K562 (cell line): ENCODE data around the gene GLP1R.

Experiments used
- ARNT ChIP-seq, 2 experiments: fragments of 450-650 bp; IDR thresholded peaks; 2 replicates each; pipeline ENCODE4 v1.6.1; 2016; ENCODE audit warnings: mild to moderate bottlenecking in 1 of 2
- ATF3 ChIP-seq, 2 experiments: fragments of 450-650 bp in 1 of 2; sonication (generic) in 1 of 2; formaldehyde crosslinking in 1 of 2; IDR thresholded peaks in 1 of 2; conservative IDR thresholded peaks in 1 of 2; 2 replicates each; pipeline versions ENCODE4 v1.6.1 to v1.8.1; 2016 to 2023; ENCODE audit warnings: mild to moderate bottlenecking in 2 of 2, moderate library complexity in 2 of 2, inconsistent platforms in 1 of 2, missing genetic modification reagents in 1 of 2
- BHLHE40 ChIP-seq: IDR thresholded peaks from 2 replicates; pipeline ENCODE4 v1.6.1; 2011; ENCODE audit warnings: low read length, improper control_type of control experiment
- ELK1 ChIP-seq: sonication (generic); formaldehyde crosslinking; IDR thresholded peaks from 2 replicates; pipeline ENCODE4 v1.8.1; 2022; ENCODE audit warnings: missing genetic modification reagents
- HDAC2 ChIP-seq: fragments of 450-650 bp; IDR thresholded peaks from 2 replicates; pipeline ENCODE4 v1.6.1; 2016; ENCODE audit warnings: mild to moderate bottlenecking
- NR4A1 ChIP-seq, 2 experiments: fragments of 250-450 bp in 1 of 2; fragments of 450-650 bp in 1 of 2; sonication (Bioruptor Pico) in 1 of 2; IDR thresholded peaks; 2 replicates each; pipeline versions ENCODE4 v1.4.0 to v1.6.1; 2016 to 2020; ENCODE audit warnings: mild to moderate bottlenecking in 2 of 2, missing compliant biosample characterization in 1 of 2, missing genetic modification characterization in 1 of 2, moderate library complexity in 1 of 2
- POLR2AphosphoS5 ChIP-seq: IDR thresholded peaks from 2 replicates; pipeline ENCODE4 v1.6.1; 2011; ENCODE audit warnings: mild to moderate bottlenecking, low read depth, low read length, moderate library complexity; ENCODE audit not compliant: control insufficient read depth, insufficient read depth
- PREB ChIP-seq: sonication (generic); formaldehyde crosslinking; IDR thresholded peaks from 2 replicates; pipeline ENCODE4 v1.8.1; 2023; ENCODE audit warnings: mild to moderate bottlenecking, missing genetic modification reagents
- SP1 ChIP-seq: sonication (generic); formaldehyde crosslinking; IDR thresholded peaks from 2 replicates; pipeline ENCODE4 v1.8.1; 2022; ENCODE audit warnings: mild to moderate bottlenecking, missing genetic modification reagents
- XRCC5 ChIP-seq: fragments of 200-400 bp; formaldehyde crosslinking; IDR thresholded peaks from 2 replicates; pipeline ENCODE4 v1.6.1; 2017; ENCODE audit warnings: low read depth, mild to moderate bottlenecking, low read length
- ZNF24 ChIP-seq: fragments of 450-650 bp; IDR thresholded peaks from 2 replicates; pipeline ENCODE4 v1.6.1; 2016
- TF ChIP-seq, protein P1 (sequence below), 3 experiments: IDR thresholded peaks in 2 of 3; conservative IDR thresholded peaks in 1 of 3; 2 replicates each; pipeline ENCODE4 v1.5.1; 2011 to 2012; ENCODE audit warnings: low read length in 3 of 3, mild to moderate bottlenecking in 3 of 3, control low read depth in 2 of 3, improper control_type of control experiment in 1 of 3, inconsistent platforms in 1 of 3, low read depth in 1 of 3, mixed read lengths in 1 of 3, moderate library complexity in 1 of 3; ENCODE audit not compliant: insufficient read depth in 2 of 3
- TF ChIP-seq, protein P2 (sequence below), 2 experiments: fragments of 450-650 bp in 1 of 2; IDR thresholded peaks; 2 replicates each; pipeline ENCODE4 v1.6.1; 2011 to 2017; ENCODE audit warnings: low read depth in 2 of 2, antibody characterized with exemption in 1 of 2, borderline replicate concordance in 1 of 2, low read length in 1 of 2, mild to moderate bottlenecking in 1 of 2, mixed read lengths in 1 of 2; ENCODE audit not compliant: control insufficient read depth in 1 of 2
- TF ChIP-seq, protein P3 (sequence below): IDR thresholded peaks from 2 replicates; pipeline ENCODE4 v1.6.1; 2011; ENCODE audit warnings: borderline replicate concordance, low read depth, mild to moderate bottlenecking, moderate library complexity, low read length; ENCODE audit not compliant: insufficient read depth, poor library complexity, severe bottlenecking

GRCh38 chr6:39061588-39061987 is 13.0 kb downstream of the GLP1R start:
- TF ChIP-seq PREB (no peak), XRCC5 (no peak), ARNT (IDR thresholded peaks at IDR 0.05) (no peak), ELK1 (CRISPR knock-in tag) (no peak), ZNF24 (no peak), POLR2AphosphoS5 (no peak), SP1 (CRISPR knock-in tag) (no peak), ATF3 (IDR thresholded peaks at IDR 0.05) (no peak), ATF3 (CRISPR knock-in tag; conservative IDR thresholded peaks at IDR 0.05) (no peak), HDAC2 (no peak), BHLHE40 (no peak), NR4A1 (CRISPR knock-in tag; IDR thresholded peaks at IDR 0.05) (no peak), NR4A1 (tag; IDR thresholded peaks at IDR 0.05) (no peak)
- TF ChIP-seq, protein P1, sequence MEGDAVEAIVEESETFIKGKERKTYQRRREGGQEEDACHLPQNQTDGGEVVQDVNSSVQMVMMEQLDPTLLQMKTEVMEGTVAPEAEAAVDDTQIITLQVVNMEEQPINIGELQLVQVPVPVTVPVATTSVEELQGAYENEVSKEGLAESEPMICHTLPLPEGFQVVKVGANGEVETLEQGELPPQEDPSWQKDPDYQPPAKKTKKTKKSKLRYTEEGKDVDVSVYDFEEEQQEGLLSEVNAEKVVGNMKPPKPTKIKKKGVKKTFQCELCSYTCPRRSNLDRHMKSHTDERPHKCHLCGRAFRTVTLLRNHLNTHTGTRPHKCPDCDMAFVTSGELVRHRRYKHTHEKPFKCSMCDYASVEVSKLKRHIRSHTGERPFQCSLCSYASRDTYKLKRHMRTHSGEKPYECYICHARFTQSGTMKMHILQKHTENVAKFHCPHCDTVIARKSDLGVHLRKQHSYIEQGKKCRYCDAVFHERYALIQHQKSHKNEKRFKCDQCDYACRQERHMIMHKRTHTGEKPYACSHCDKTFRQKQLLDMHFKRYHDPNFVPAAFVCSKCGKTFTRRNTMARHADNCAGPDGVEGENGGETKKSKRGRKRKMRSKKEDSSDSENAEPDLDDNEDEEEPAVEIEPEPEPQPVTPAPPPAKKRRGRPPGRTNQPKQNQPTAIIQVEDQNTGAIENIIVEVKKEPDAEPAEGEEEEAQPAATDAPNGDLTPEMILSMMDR (IDR thresholded peaks at IDR 0.05 in 2 of 3, conservative IDR thresholded peaks at IDR 0.05 in 1 of 3; ENCODE audit: insufficient read depth in 2 of 3, low read depth in 1 of 3, low read length in 3 of 3): no peak
- TF ChIP-seq, protein P2, sequence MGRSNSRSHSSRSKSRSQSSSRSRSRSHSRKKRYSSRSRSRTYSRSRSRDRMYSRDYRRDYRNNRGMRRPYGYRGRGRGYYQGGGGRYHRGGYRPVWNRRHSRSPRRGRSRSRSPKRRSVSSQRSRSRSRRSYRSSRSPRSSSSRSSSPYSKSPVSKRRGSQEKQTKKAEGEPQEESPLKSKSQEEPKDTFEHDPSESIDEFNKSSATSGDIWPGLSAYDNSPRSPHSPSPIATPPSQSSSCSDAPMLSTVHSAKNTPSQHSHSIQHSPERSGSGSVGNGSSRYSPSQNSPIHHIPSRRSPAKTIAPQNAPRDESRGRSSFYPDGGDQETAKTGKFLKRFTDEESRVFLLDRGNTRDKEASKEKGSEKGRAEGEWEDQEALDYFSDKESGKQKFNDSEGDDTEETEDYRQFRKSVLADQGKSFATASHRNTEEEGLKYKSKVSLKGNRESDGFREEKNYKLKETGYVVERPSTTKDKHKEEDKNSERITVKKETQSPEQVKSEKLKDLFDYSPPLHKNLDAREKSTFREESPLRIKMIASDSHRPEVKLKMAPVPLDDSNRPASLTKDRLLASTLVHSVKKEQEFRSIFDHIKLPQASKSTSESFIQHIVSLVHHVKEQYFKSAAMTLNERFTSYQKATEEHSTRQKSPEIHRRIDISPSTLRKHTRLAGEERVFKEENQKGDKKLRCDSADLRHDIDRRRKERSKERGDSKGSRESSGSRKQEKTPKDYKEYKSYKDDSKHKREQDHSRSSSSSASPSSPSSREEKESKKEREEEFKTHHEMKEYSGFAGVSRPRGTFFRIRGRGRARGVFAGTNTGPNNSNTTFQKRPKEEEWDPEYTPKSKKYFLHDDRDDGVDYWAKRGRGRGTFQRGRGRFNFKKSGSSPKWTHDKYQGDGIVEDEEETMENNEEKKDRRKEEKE (IDR thresholded peaks at IDR 0.05; ENCODE audit: borderline replicate concordance in 1 of 2, control insufficient read depth in 1 of 2, low read depth in 2 of 2, low read length in 1 of 2): no peak
- TF ChIP-seq, protein P3, sequence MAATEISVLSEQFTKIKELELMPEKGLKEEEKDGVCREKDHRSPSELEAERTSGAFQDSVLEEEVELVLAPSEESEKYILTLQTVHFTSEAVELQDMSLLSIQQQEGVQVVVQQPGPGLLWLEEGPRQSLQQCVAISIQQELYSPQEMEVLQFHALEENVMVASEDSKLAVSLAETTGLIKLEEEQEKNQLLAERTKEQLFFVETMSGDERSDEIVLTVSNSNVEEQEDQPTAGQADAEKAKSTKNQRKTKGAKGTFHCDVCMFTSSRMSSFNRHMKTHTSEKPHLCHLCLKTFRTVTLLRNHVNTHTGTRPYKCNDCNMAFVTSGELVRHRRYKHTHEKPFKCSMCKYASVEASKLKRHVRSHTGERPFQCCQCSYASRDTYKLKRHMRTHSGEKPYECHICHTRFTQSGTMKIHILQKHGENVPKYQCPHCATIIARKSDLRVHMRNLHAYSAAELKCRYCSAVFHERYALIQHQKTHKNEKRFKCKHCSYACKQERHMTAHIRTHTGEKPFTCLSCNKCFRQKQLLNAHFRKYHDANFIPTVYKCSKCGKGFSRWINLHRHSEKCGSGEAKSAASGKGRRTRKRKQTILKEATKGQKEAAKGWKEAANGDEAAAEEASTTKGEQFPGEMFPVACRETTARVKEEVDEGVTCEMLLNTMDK: no peak
